K562 (cell line): Measurements from ENCODE around the gene AREL1. TPM values are rescaled to one million over a fixed set of nuclear protein-coding genes. Genes with fewer than 3 reads are reported as not detected.

Source experiments
- ATAC-seq: fragments of 200-7000 bp; cut with Tn5 transposase; 3 replicates; pipeline ENCODE4 v1.9.1; 2020; ENCODE audit warnings: moderate library complexity
- BruUV-seq: library from RNA; stranded (reverse); fragments of 400-500 nt; replicated peaks from 2 replicates; lab custom pipeline; 2021; lab: Mats Ljungman, UMichigan
- CTCF ChIA-PET: fragments of 300-600 bp; formaldehyde crosslinking; extraction: SDS; loops from one replicate; lab custom pipeline; 2021; ENCODE audit warnings: low intra/inter-chr PET ratio; lab: Yijun Ruan, JAX
- POLR2A ChIA-PET: fragments of 300-600, 350-650 bp; sonication (Branson Sonifier 250); formaldehyde crosslinking; extraction: SDS; loops from one replicate; lab custom pipeline; 2021; ENCODE audit warnings: antibody characterized with exemption, inconsistent platforms; lab: Yijun Ruan, JAX
- DNase-seq, 4 experiments: peaks; one replicate each; pipeline versions ENCODE4 v3.0.0 to v3.0.0-alpha.2; 2011 to 2018; ENCODE audit warnings: low spot score in 3 of 4, mixed read lengths in 3 of 4; ENCODE audit errors: extremely low read depth in 1 of 4
- FAIRE-seq: peaks from 2 replicates; lab custom pipeline; 2011; peaks lifted over from hg19 to GRCh38; lab: Jason Lieb, UNC
- H2AFZ ChIP-seq: 2 replicates; pipeline ENCODE4 v1.6.0; 2011; ENCODE audit warnings: low read depth, low read length, control low read depth, inconsistent platforms
- H3K27ac ChIP-seq: fragments of 200-600 bp; 3 replicates; pipeline ENCODE4 v1.8.0; 2011; ENCODE audit warnings: low read depth, mild to moderate bottlenecking, control low read depth, inconsistent platforms, low read length, moderate library complexity, mixed read lengths; ENCODE audit errors: extremely low read depth
- H3K27me3 ChIP-seq, 2 experiments: fragments of 300-600 bp in 1 of 2; 2 replicates in 1 of 2; 3 replicates in 1 of 2; pipeline versions ENCODE4 v1.6.0 to v1.8.0; 2011; ENCODE audit warnings: inconsistent platforms in 2 of 2, low read length in 2 of 2, mild to moderate bottlenecking in 1 of 2, mixed read lengths in 1 of 2, moderate library complexity in 1 of 2; ENCODE audit not compliant: control insufficient read depth in 2 of 2, insufficient read depth in 2 of 2
- H3K36me3 ChIP-seq: fragments of 300-600 bp; 3 replicates; pipeline ENCODE4 v1.8.0; 2011; ENCODE audit warnings: mild to moderate bottlenecking, low read length, inconsistent platforms; ENCODE audit not compliant: control insufficient read depth, insufficient read depth
- H3K4me1 ChIP-seq, 2 experiments: fragments of 200-600 bp in 1 of 2; replicated peaks in 1 of 2; 2 replicates in 1 of 2; 3 replicates in 1 of 2; pipeline versions ENCODE4 v1.5.1 to v1.8.0; 2011; ENCODE audit warnings: inconsistent platforms in 2 of 2, low read length in 2 of 2, mild to moderate bottlenecking in 1 of 2, mixed read lengths in 1 of 2, moderate library complexity in 1 of 2; ENCODE audit not compliant: control insufficient read depth in 2 of 2, insufficient read depth in 2 of 2
- H3K4me2 ChIP-seq: 2 replicates; pipeline ENCODE4 v1.6.1; 2011; ENCODE audit warnings: low read length, control low read depth, inconsistent platforms, mixed read lengths; ENCODE audit not compliant: insufficient read depth
- H3K4me3 ChIP-seq: fragments of 200-600 bp; sonication (generic), shearing (Covaris generic); 2 replicates; pipeline ENCODE4 v1.5.1; 2016; ENCODE audit warnings: control low read depth, inconsistent platforms
- H3K79me2 ChIP-seq: fragments of 200-600 bp; 3 replicates; pipeline ENCODE4 v1.8.0; 2011; ENCODE audit warnings: low read length, inconsistent platforms; ENCODE audit not compliant: control insufficient read depth, insufficient read depth
- H3K9ac ChIP-seq, 2 experiments: 2 replicates each; pipeline versions ENCODE4 v1.6.0 to v1.6.1; 2011; ENCODE audit warnings: low read depth in 2 of 2, low read length in 2 of 2, control low read depth in 1 of 2, inconsistent platforms in 1 of 2, mild to moderate bottlenecking in 1 of 2, mixed read lengths in 1 of 2; ENCODE audit not compliant: insufficient read depth in 1 of 2
- H3K9me1 ChIP-seq: one replicate; pipeline ENCODE4 v1.6.0; 2011; ENCODE audit warnings: inconsistent platforms, mild to moderate bottlenecking, low read length, moderate library complexity; ENCODE audit not compliant: control insufficient read depth, insufficient read depth
- H3K9me3 ChIP-seq: replicated peaks from 2 replicates; pipeline ENCODE4 v1.5.1; 2011; ENCODE audit warnings: low read depth, low read length, inconsistent platforms; ENCODE audit not compliant: control insufficient read depth, insufficient read depth
- H4K20me1 ChIP-seq: replicated peaks from 2 replicates; pipeline ENCODE4 v1.6.1; 2011; ENCODE audit warnings: low read length, inconsistent platforms, mixed read lengths; ENCODE audit not compliant: control insufficient read depth, insufficient read depth
- ERF ChIP-seq: fragments of 450-650 bp; formaldehyde crosslinking; IDR thresholded peaks from 2 replicates; pipeline ENCODE4 v1.4.0; 2020; ENCODE audit warnings: mild to moderate bottlenecking, mixed read lengths
- HDGF ChIP-seq: fragments of 450-650 bp; IDR thresholded peaks from 2 replicates; pipeline ENCODE4 v1.6.1; 2016
- IRF1 ChIP-seq: sonication (generic); formaldehyde crosslinking; IDR thresholded peaks from 2 replicates; pipeline ENCODE4 v1.8.0; 2022; ENCODE audit warnings: missing genetic modification reagents, mild to moderate bottlenecking, borderline replicate concordance
- RREB1 ChIP-seq: fragments of 250-450 bp; sonication (Bioruptor Pico); IDR thresholded peaks from 2 replicates; pipeline ENCODE4 v1.4.0; 2020
- SMARCA5 ChIP-seq: fragments of 450-650 bp; IDR thresholded peaks from 2 replicates; pipeline ENCODE4 v1.6.1; 2016
- ZNF277 ChIP-seq: fragments of 250-450 bp; sonication (Bioruptor Pico); IDR thresholded peaks from 2 replicates; pipeline ENCODE4 v1.8.0; 2022; ENCODE audit warnings: inconsistent platforms, mild to moderate bottlenecking, moderate library complexity, borderline replicate concordance
- ZNF639 ChIP-seq, 2 experiments: fragments of 200-800 bp in 1 of 2; sonication (Bioruptor generic) in 1 of 2; sonication (generic) in 1 of 2; formaldehyde crosslinking in 1 of 2; IDR thresholded peaks in 1 of 2; conservative IDR thresholded peaks in 1 of 2; 2 replicates each; pipeline versions ENCODE4 v1.5.0 to v1.6.1; 2016 to 2020; ENCODE audit warnings: missing compliant biosample characterization in 1 of 2, missing genetic modification characterization in 1 of 2, missing genetic modification reagents in 1 of 2
- WGBS: fragments of 100-300 bp; shearing (Covaris generic); methylation state at CpG from one replicate; pipeline ENCODE4 v1.1.6; 2016; ENCODE audit warnings: low coverage, mixed read lengths; ENCODE audit not compliant: insufficient coverage; ENCODE audit errors: missing lambda C conversion rate; 5-methylcytosine and 5-hydroxymethylcytosine counted together
- in situ Hi-C: fragments of 300-500 bp; cut with MboI; formaldehyde crosslinking; loops from 4 replicates; pipeline ENCODE4 v1.15.0; 2018; ENCODE audit warnings: inconsistent platforms, mixed read lengths
- intact Hi-C: fragments of 100-400 bp; cut with micrococcal nuclease; formaldehyde crosslinking; loops from 2 replicates; pipeline ENCODE4 v1.14.2; 2022
- polyA plus RNA-seq, 8 experiments: library from polyadenylated mRNA; depleted of rRNA in 4 of 8; stranded (reverse) in 5 of 8; unstranded in 3 of 8; fragments of >200 nt; fragmentation: Nextera tagmentation in 2 of 8; fragmentation: Illumina TruSeq in 1 of 8; extraction: Ambion mirVana in 2 of 8; extraction: Trizol in 1 of 8; gene quantifications; 2 replicates each; pipeline versions ENCODE4 v1.2.1 to v1.2.3, GENCODE V29; 2011 to 2014; ENCODE audit warnings: inconsistent platforms in 1 of 8, missing spikeins in 1 of 8
- total RNA-seq, 7 experiments: library from RNA; depleted of rRNA in 6 of 7; stranded (reverse); fragments of >200 nt in 6 of 7; fragmentation: Illumina TruSeq in 2 of 7; extraction: Trizol in 2 of 7; gene quantifications; 2 replicates each; pipeline versions ENCODE4 v1.2.1 to v1.2.3, GENCODE V29; 2011 to 2021; ENCODE audit warnings: low replicate concordance in 1 of 7

AREL1 gene
- total and polyA plus RNA-seq, 9 of the 15 experiments (the other 6 are each of a cell fraction or from before 2014, with no cell fraction given): 6.0 to 24.8 (median 16.6) TPM

- POLR2A ChIA-PET: no interaction called here
- Histone ChIP-seq H3K27me3 (no peaks in the 10 kb centered on the region), H3K27ac (no peak overlapping the region), H3K4me3 (no peak overlapping the region), H3K4me2 (no peak overlapping the region), H3K36me3 (peaks cover 4% of the 10 kb centered on the region; the same call in 2 of the 3 replicates), H3K9me1 (no peaks in the 10 kb centered on the region), H3K4me1 (no peaks in the 10 kb centered on the region; a peak in 2 of 5 replicates), H3K9ac (no peak overlapping the region), H3K79me2 (peaks cover 53% of the 10 kb centered on the region), H4K20me1 (no peaks in the 10 kb centered on the region), H3K9me3 (no peaks in the 10 kb centered on the region; the same call in 1 of the 2 replicates), H2AFZ (no peak overlapping the region)
- in situ Hi-C loops (no loop called here), intact Hi-C loops (no loop called here)
- 56% methylated on average over 2 of the region's 2 CpGs for WGBS
- FAIRE-seq (no peak), DNase-seq (no peak), ATAC-seq (no peak)
- BruUV-seq: no TSS peak
- no peak for TF ChIP-seq IRF1 (CRISPR knock-in tag)
- no peak for TF ChIP-seq ZNF639 (CRISPR knock-in tag; conservative IDR thresholded peaks at IDR 0.05 in 1 of 2, IDR thresholded peaks at IDR 0.05 in 1 of 2)
- TF ChIP-seq RREB1 (CRISPR knock-in tag): no peak
- no peak for TF ChIP-seq SMARCA5
- TF ChIP-seq HDGF: no peak
- no peak for TF ChIP-seq ERF (CRISPR knock-in tag)
- no peak for TF ChIP-seq ZNF277 (CRISPR knock-in tag)
- CTCF ChIA-PET: no interaction called here
These were observed 8.2 kb downstream of the AREL1 start for GRCh38 chr14:74704656-74705055.
